PC-3 (cell line): ENCODE measurements around the gene JTB.

Experiments used
- CTCF ChIP-seq: fragments of 300-600 bp; sonication (generic); conservative IDR thresholded peaks from 2 replicates; pipeline ENCODE4 v1.5.1; 2017; ENCODE audit warnings: antibody characterized with exemption, low read depth, mild to moderate bottlenecking, low read length
- EZH2 ChIP-seq: fragments of 300-600 bp; sonication (generic); IDR thresholded peaks from one replicate; pipeline ENCODE4 v1.6.1; 2017; ENCODE audit warnings: antibody characterized with exemption, mild to moderate bottlenecking, low read length; ENCODE audit not compliant: unreplicated experiment
- EZH2phosphoT487 ChIP-seq: fragments of 300-600 bp; sonication (generic); IDR thresholded peaks from 2 replicates; pipeline ENCODE4 v1.6.1; 2018; ENCODE audit warnings: mild to moderate bottlenecking, antibody characterized with exemption, low read length, borderline replicate concordance

- TF ChIP-seq CTCF, result no peak
- no peak for TF ChIP-seq EZH2
- TF ChIP-seq EZH2phosphoT487, result no peak
Measured at GRCh38 chr1:153976819-153977249, 640 bp downstream of the JTB start.
